Measurements from ENCODE around the gene KNDC1.

The KNDC1 gene

DNA sequence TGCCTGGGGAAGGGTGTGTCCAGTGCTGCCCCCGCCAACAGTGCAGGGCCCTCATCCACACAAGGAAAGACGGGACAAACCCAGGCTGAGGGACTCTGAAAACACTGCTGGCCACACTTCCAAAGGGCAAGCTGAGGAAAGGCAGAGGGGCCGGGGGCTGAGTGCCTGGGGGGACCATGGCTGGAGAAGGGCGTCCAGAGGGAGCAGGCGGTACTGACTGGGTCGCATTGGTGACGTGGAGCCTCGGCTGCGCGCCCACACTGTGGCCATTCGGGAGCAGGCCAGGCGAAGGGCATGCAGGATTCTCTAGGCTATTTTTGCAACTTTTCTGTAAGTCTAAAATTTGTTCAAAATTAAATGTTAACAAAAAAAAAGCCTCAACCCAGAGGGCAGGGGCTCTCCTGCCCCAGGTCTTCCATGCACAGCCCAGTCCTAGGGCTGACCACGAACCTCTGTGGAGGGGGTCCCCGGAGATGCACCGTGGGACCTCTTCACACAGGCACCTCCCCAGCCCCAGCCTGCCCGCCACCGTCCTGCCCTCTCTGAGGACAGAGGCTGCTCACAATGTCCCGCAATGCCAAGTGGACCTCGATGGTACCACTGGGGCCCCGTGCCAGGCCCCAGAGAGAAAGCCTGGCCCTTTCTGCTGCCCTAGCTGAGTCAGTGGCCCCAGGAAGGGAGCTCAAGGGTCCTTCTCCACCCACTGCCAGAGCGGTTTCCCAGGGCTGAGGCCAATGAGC, 106.2 kb downstream of the KNDC1 start:
- no peak for DNase-seq

DNA sequence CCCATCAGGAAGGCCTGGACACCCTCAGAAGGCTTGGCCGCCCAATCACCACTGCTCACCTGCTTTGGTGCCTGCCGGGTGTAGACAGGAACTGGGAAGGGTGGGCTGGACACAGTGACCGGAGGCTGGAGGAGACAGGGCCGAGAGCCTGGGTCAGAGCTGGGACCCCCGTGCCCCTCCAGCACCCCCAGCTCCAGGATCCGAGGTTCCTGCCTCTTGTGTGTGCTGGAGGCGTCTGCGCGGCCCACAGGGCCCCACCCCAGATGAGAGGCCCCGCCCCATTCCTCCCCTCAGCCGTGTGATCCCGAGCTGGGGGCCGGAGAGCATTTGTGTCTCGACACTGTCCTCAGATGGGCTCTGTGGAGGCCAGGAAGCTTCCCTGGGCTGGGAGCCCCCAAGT, 107.3 kb downstream of the KNDC1 start:
- no peak for DNase-seq

DNA sequence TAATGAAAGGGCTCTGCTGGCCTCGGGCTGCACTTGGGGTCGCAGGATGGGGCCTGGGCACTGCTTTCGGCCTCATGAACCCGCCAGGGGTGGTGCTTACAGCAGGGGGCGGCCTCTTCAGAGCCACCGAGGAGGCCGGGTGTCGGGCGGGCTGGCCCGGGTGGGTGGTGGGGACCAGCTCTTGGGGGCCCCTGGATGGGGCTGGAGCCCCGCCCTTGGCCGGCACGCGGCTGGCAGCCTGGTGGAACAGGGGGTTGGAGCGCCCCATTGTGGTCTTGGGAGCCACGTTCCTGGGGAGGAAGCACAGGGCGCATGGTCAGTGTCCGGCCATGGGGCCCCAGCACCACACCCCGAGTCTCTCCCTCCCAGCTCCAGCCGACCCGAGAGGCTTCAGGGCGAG, 107.8 kb downstream of the KNDC1 start:
- no peak for DNase-seq

DNA sequence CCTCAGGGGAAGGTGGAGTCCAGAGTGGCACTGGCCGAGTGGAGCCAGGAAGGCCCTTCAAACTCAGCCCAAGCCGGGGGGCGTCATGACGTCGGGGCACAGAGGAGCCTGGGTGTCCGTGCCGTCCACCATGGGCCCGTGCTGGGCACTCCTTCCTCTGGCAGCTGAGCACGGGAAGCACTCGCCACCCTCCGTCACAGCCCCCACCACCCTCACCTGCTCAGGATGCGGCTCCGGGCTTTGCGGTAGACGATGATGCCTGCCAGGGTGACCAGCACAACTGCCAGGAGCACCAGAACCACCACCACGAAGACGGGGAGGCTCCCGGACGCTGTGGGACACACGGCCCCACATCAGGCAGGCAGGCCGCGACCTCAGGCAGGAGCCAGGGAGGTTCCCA, 108.5 kb downstream of the KNDC1 start:
- DNase-seq = no peak

DNA sequence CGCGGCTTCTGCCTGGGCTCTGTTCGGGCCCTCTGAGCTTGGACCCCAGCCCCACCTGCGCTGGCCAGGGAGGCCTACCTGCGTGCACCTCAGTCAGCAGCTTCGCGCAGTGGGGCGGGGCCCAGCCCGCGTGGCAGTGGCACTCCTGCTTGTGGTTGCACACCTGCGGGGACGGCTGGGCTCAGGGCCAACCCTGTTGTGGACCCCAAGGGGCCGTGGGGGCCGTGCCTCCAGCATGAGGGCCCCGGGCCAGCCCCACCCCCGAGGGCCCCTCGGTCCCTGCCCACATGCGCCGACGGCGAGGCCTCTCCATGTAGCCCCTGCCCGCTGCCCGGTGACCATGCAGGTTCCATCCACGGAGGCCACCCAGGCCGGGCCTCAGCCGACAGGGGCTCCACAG, 109.3 kb downstream of the KNDC1 start:
- DNase-seq = no peak

DNA sequence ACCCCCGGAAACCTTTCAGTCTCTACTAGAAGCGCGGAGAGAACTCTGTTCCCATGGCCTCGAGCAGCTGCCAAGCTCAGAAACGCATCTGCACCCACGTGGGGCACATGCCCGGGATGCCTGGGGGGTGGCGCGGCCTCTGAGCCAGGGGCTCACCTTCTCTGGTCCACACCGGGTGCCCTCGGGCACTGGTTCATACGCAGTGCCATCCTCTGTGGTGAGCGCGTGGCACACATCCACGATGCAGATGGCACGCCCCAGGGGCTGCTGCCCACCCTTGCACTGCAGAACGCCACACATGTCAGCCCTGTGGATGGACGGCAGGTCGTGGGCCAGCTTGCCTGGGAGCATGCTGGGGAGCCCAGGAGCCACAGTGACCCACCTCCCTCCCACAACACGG, 110.2 kb downstream of the KNDC1 start:
- DNase-seq = no peak

DNA sequence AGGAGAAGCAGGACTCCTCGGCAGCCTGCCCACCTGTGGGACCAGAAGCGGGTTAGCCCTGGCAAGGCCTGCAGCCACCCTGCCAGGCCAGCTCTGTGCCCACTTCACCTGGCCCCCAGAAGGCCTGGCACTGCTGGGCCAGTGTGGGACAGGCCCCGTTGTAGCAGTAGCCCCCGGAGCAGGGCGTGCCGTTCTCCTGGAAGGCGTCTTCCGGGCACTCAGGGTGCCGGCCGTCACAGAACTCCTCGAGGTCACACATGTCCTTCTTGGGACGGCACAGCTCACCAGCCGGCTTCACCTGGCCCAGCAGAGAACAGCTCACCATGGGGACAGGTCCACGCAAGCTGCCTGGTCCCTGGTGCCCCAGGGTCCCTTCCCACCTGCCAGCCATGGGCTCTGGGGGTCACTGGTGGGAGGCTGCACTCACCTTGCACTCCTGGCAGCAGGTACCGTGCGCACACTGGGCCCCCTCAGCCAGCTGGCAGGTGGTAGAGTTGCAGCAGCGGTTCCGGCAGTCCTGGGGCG, 110.8 kb downstream of the KNDC1 start:
- DNase-seq = no peak

DNA sequence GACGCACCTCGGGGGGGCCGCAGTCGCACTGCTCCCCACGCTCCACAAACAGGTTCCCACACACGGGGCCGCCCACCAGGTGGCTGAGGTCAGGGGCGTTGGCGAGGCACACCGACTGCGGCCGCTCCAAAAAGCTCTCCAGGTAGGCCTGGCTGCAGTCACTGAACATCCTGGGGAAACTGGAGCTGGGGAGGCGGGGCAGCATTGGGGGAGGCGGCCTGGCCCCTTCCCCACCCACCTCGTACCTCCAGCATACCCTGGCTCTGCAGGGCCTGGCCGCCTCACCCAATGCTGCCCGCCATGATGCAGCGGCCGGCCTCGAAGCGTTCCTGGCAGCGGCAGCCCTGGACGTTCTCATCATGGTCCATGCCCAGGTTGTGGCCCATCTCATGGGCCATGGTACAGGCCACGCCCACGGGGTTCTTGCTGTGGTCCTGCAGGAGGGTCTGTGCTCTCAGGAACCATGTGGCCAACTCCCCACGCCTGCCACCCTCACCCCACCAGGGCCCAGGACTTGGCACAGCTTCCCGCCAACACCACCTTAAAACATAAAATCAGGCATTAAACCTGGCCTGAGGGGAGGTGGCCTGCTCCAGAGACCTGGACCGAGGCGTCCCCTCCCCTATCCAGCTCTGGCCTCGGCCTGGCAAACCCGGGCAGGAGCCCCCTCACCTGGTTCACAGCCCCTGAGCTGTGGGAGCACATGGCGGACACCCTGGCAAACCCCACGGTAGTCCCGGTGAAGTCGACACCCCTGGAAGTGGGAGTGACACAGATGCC, 111.7 kb downstream of the KNDC1 start:
- no peak for DNase-seq

DNA sequence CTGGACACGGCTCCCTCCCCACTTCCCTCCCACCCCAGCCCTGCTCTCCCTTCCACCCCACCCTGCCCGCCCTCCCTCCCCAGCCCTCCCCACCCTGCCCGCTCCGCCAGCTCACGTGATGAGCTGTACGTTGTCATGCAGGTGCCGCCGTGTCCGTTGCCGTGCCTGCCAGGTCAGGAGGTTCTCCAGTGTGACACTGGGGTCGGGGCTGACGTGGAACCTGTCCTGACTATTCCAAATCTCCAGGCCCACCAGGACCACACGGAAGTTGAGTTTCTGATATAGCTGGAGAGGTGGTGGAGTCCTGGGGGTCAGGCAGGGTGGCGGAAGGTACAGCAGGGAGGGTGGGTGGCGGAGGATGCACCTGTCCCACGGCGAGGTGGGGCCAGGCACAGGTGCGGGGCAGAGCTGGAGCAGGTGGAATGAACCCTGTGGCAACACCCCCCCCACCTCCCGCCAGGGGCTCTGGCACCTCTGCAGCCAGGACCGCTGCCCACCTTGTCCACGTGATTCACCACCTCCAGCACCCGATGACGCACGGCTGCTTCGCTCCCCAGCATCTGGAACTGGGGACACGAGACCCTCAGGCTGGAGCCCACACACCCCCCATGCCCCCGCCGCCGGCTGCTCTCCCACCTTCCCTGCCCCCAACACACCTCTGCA, 112.4 kb downstream of the KNDC1 start:
- DNase-seq = no peak

DNA sequence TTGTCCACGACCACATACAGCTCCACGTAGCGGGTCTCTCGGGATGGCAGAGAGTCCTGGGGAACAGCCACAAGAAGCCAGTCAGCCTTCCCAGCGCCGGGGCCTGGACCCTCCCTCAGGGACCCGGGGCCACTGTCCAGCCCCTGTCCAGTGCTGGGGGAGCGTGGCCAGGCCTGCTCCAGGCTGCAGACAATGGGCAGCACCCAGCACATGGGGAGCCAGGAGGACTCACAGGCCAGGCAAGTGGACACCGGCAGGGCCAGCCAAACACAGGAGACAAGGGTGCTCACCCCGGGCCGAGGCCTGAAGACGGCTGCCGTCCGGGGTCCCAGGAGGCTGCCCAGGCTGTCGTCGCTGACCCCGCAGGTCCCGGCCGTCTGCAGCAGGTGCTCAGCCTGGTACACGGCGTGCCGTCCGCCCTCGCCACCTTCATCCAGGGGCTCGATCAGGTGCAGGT, 113.0 kb downstream of the KNDC1 start:
- DNase-seq = no peak

DNA sequence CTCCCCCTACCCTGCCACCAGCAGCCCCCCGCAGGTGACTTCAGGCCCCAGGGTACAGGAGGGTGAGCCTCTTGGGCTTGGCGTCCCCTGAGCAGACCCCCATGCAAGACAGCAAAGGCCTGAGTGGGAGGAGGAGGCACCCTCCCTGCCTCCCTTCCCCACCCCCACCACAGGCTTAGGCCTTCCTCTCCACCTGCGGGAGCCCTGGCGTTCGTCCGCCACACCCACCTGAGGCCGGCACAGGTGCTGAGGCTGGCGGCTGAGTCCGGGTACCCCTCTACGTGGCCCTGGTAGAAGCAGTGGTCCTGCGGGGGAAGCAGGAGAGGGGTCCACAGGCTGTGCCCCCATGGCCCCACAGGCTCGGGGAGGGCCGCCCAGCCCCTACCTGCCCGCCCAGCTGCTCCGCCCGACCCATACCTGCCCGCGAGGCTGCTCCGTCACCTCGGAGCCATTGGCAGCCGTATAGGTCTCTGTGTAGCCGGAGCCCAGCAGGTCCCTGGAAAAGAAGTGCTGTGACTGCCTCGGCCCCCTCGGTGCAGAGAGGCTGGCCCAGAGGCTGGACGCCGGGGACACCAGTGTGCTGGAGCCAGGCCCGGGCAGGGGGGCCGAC, 113.6 kb downstream of the KNDC1 start:
- DNase-seq = no peak

DNA sequence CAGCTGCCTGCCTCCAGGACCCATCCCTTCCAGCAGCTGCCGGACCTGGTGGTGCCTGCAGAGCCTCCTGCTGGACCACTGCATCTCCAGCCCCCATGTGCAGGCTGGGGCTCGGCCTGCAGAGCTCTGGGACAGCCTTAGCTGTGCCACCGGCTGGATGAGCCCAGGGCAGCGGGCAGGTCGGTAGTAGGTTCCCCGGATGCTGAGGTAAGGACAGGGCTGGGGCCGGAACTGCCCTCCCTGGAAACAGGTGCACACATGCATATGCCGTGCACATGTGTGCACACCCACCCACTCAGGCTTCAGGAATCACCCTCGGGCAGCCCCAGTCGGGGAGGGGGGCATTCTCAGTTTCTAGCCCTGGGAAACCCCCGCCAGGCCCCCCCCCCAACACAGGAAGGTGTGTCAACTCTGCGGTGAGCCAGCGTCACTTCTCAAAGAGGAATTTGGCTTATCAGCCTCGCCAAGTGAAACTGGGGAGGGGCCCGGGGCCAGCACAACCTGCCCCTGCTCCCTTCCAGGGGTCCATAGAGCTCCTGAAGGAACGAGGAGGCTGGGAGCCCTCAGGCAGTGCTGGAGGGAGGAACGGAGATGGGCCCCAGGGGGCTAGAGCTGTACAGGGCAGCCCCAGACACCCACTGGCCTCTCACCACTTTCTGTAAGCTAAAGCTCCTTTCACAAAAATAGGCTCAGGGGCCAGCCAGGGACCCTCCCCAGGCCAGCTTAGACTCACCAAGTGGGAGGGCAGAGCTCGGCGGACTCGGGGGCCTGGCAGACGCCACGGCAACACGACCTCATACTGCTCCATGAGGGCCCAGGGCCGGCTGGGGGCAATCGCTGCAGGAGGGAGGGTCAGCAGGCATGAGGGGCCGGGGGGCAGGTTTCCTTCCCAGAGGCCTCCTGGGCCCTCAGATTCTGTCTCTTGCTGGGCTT, 115.0 kb downstream of the KNDC1 start:
- DNase-seq = peak; percentile 88 to 90

DNA sequence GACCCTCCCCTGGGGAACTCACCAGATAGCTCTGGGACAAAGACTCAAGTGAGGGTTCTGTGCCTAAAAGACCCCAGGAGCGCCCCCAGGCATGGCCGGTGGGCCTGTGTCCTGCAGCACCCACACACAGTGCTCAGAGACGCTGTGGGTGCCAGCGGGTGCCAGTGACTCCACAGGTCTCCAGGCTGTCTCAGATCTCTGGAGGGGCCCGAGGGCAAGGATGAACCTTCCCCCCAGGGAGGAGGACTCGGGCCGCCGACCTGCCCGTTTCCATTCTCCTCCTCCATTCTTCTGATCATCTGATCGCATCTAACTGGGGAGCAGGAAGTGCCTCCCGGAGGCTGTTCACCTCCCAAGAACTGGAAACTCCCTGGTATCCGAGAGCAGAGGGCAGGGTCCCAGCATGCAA, 115.7 kb downstream of the KNDC1 start:
- DNase-seq = peak; percentile 63 to 71

Data from CD4-positive, alpha-beta T cell treated with Interleukin-4 for 1 hour (primary cell).